Measurements from ENCODE around the gene ITPRIP.

The ITPRIP gene

GRCh38 chr10:104259999-104260774 is 78.1 kb downstream of the ITPRIP start:
- DNase-seq (ENCODE audit: low spot score in 2 of 2) (no peak), ATAC-seq (ENCODE audit: low read depth) (no peak)
- Mint-ChIP-seq H3K4me3 (no peak overlapping the region), H3K27ac (peak overlapping the region; percentile 75), H3K9me3 (no peaks in the 10 kb centered on the region), H3K27me3 (no peaks in the 10 kb centered on the region), H3K36me3 (peaks cover 23% of the 10 kb centered on the region), H3K4me1 (peaks cover 30% of the 10 kb centered on the region)

Data from memory B cell (primary cell).